HFFc6 (cell line): Measurements from ENCODE around the gene ACSL6. TPM values are rescaled to one million over a fixed set of nuclear protein-coding genes. Genes with fewer than 3 reads are reported as not detected.

Source experiments
- DNase-seq: peaks from one replicate; pipeline ENCODE4 v3.0.0-alpha.2; 2018
- H3K27ac Mint-ChIP-seq: 2 replicates; pipeline ENCODE4 v1.8.0; 2020; ENCODE audit warnings: mild to moderate bottlenecking, mixed read lengths
- H3K27me3 Mint-ChIP-seq: 2 replicates; pipeline ENCODE4 v1.8.0; 2021; ENCODE audit warnings: mild to moderate bottlenecking, moderate library complexity, mixed read lengths; ENCODE audit not compliant: insufficient read depth
- H3K36me3 Mint-ChIP-seq: 2 replicates; pipeline ENCODE4 v1.8.0; 2021; ENCODE audit warnings: low read depth, mixed read lengths
- H3K4me1 Mint-ChIP-seq: 2 replicates; pipeline ENCODE4 v1.8.0; 2020; ENCODE audit warnings: low read depth, mixed read lengths
- H3K4me3 Mint-ChIP-seq: 2 replicates; pipeline ENCODE4 v1.8.0; 2020; ENCODE audit warnings: mild to moderate bottlenecking, moderate library complexity, mixed read lengths
- H3K9me3 Mint-ChIP-seq: 2 replicates; pipeline ENCODE4 v1.8.0; 2020; ENCODE audit warnings: mild to moderate bottlenecking, mixed read lengths
- CTCF ChIP-seq: fragments of 200-600 bp; sonication (generic); IDR thresholded peaks from 2 replicates; pipeline ENCODE4 v1.5.0; 2021; ENCODE audit warnings: antibody characterized with exemption, mild to moderate bottlenecking
- long read RNA-seq: library from polyadenylated mRNA; unstranded; transcript quantifications from one replicate; pipeline ENCODE4 v2.0.0, GENCODE V29; 2019
- total RNA-seq, 6 experiments: library from RNA; stranded (reverse); fragmentation: NEBNext Ultra II Directional; extraction: Animal tissue kit (Norgen Biotek cat#: 25700); gene quantifications; 2 replicates in 1 of 6; 3 replicates in 5 of 6; pipeline ENCODE4 v1.2.3, GENCODE V29; 2021

The ACSL6 gene
- total RNA-seq, result not detected
- long read RNA-seq, result 0 reads

DNA sequence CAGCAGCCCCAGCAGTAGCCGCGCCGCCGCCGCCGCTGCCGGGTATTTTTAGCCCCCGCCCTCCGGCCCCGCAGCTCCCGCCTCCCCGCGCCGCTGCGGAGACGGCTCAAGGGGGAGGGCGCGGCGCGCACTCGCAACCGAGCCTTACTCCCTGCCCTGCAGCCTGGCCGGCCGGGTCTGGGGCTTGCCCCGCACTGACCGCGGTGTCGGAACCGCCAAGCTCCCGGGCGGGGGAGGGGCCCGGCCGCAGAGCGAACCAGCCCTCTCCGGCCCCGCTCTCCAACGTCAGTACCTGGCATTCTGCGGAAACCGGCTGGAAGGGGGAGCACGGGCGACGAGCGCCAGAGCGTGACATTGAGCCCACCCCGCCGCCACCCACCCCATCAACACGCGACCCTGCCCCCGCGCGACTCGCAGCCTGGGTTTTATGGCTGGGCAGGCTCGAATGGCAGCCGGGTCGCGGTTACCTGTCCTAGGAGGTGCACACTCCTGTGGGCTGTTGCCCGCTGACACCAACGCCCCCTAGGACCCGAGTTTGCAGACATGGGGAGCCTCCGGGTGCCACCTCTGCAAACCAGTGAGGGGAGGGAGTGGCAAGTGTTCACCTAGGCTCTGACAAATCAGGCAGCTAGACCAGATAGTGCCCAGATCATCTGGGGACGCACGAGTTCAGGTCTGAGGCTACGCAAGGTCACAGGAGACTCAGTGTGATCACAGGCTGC lies at the start of gene ACSL6:
ACSL6 (minus strand) TSS at position 37 of the 722 bp plus-strand sequence. CDS start 105 bp downstream, outside the sequence.
- peak within 1 kb of the TSS; percentile 52 for H3K4me3 Mint-ChIP-seq

GRCh38 chr5:132060501-132061161 lies 49.2 kb upstream of the ACSL6 start, which contains the start of gene IL3:
Gene IL3, plus strand, starts transcription at chr5:132060655. Its CDS starts 52 bp downstream, at chr5:132060707.
- DNase-seq, result no peak
- peaks cover 12% of the 10 kb centered on the region; the same call in 1 of the 2 replicates for H3K4me1 Mint-ChIP-seq
- no peaks in the 10 kb centered on the region for H3K36me3 Mint-ChIP-seq
- TF ChIP-seq CTCF, result no peak
- H3K9me3 Mint-ChIP-seq, result no peaks in the 10 kb centered on the region
- H3K27me3 Mint-ChIP-seq, result peaks cover 6% of the 10 kb centered on the region
- H3K4me3 Mint-ChIP-seq, result no peak within 1 kb of the TSS
- no peak within 1 kb of the TSS for H3K27ac Mint-ChIP-seq

More for the DNA sequence above, at the start of gene ACSL6:
- TF ChIP-seq CTCF, result no peak
- no peaks in the 10 kb centered on the region for H3K4me1 Mint-ChIP-seq
- no peaks in the 10 kb centered on the region for H3K9me3 Mint-ChIP-seq
- no peak for DNase-seq
- H3K36me3 Mint-ChIP-seq, result peaks cover 3% of the 10 kb centered on the region; the same call in 1 of the 2 replicates
- peaks cover 38% of the 10 kb centered on the region for H3K27me3 Mint-ChIP-seq
- no peak within 1 kb of the TSS for H3K27ac Mint-ChIP-seq

- Mint-ChIP-seq H3K4me3 (no peak overlapping the region), H3K4me1 (peaks cover 5% of the 10 kb centered on the region; the same call in 1 of the 2 replicates), H3K27me3 (peaks cover 6% of the 10 kb centered on the region), H3K36me3 (no peaks in the 10 kb centered on the region), H3K27ac (no peak overlapping the region), H3K9me3 (no peaks in the 10 kb centered on the region)
- DNase-seq, result no peak
- no peak for TF ChIP-seq CTCF
These were observed 48.4 kb upstream of the ACSL6 start for GRCh38 chr5:132059696-132060500.

DNA sequence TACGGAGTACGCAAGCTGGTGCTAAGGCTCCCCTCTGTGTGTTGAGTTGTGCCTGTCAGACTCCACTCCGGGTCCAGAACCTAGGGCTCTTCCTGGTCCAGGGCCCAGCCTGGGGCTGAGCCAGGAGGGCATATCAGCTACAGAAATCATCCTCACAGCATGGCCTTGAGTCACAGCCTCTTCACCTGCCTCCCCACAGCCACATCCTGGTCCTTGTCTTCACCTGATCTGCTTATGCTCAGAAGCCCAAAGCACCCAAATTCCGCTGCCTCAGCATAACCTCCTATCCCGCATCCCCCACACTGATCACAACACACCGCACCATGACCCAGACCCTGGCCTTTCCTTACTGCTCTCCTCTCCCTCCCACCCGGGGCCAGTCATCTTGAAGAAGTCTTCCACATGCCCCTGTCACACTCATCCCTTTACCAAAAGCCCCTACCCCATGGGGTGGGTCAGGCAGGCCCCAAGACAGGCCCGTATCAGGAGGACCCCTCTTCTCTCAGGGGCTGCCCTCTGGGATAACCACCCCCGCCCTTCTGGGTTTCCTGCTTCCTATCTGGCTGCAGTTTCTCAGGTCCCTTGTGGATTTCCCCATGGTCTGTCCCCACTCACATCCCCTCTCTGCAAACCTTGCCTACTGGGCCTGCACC lies 47.7 kb upstream of the ACSL6 start:
- Mint-ChIP-seq H3K27ac (no peak overlapping the region), H3K36me3 (no peaks in the 10 kb centered on the region), H3K27me3 (peaks cover 10% of the 10 kb centered on the region), H3K4me3 (no peak overlapping the region), H3K4me1 (no peaks in the 10 kb centered on the region), H3K9me3 (no peaks in the 10 kb centered on the region)
- DNase-seq, result no peak
- no peak for TF ChIP-seq CTCF

GRCh38 chr5:132058646-132059042 lies 47.2 kb upstream of the ACSL6 start:
- no peaks in the 10 kb centered on the region for H3K9me3 Mint-ChIP-seq
- H3K27ac Mint-ChIP-seq, result no peak overlapping the region
- H3K4me3 Mint-ChIP-seq, result no peak overlapping the region

More at GRCh38 chr5:132058646-132059042, 47.2 kb upstream of the ACSL6 start:
- H3K27me3 Mint-ChIP-seq, result peaks cover 13% of the 10 kb centered on the region
- no peak for DNase-seq
- TF ChIP-seq CTCF, result no peak
- H3K4me1 Mint-ChIP-seq, result no peaks in the 10 kb centered on the region
- H3K36me3 Mint-ChIP-seq, result no peaks in the 10 kb centered on the region
